SKM-1 treated with dmso at 0.1 percent for 144 hours (cell line): Measurements from ENCODE around the gene DACH1.

Experiments used
- DNase-seq: peaks from one replicate; lab custom pipeline; 2025; ENCODE audit not compliant: unreplicated experiment; lab: John Stamatoyannopoulos, UW

Gene DACH1

GRCh38 chr13:71830736-71831135 lies 36.3 kb downstream of the DACH1 start:
- no peak for DNase-seq

GRCh38 chr13:71830323-71830722 lies 36.7 kb downstream of the DACH1 start:
- DNase-seq: no peak

GRCh38 chr13:71829547-71829946 lies 37.5 kb downstream of the DACH1 start:
- DNase-seq: no peak

GRCh38 chr13:71828564-71828963 lies 38.4 kb downstream of the DACH1 start:
- no peak for DNase-seq

GRCh38 chr13:71828117-71828516 lies 38.9 kb downstream of the DACH1 start:
- peak; percentile 70 for DNase-seq

- no peak for DNase-seq
Observed at GRCh38 chr13:71827241-71827640, 39.8 kb downstream of the DACH1 start.

GRCh38 chr13:71820699-71821098 lies 46.3 kb downstream of the DACH1 start:
- peak; percentile 48 for DNase-seq

- no peak for DNase-seq
Observed at GRCh38 chr13:71817335-71817734, 49.7 kb downstream of the DACH1 start.

- no peak for DNase-seq
Observed at GRCh38 chr13:71814806-71815360, 52.1 kb downstream of the DACH1 start.

- no peak for DNase-seq
Observed at GRCh38 chr13:71813187-71813586, 53.8 kb downstream of the DACH1 start.

- no peak for DNase-seq
Observed at GRCh38 chr13:71811344-71811743, 55.7 kb downstream of the DACH1 start.

- no peak for DNase-seq
Observed at GRCh38 chr13:71808708-71809107, 58.3 kb downstream of the DACH1 start.

GRCh38 chr13:71806886-71807285 lies 60.1 kb downstream of the DACH1 start:
- no peak for DNase-seq

- no peak for DNase-seq
Observed at GRCh38 chr13:71803066-71803465, 63.9 kb downstream of the DACH1 start.

- no peak for DNase-seq
Observed at GRCh38 chr13:71801781-71802180, 65.2 kb downstream of the DACH1 start.

- DNase-seq: no peak
Observed at GRCh38 chr13:71801165-71801760, 65.7 kb downstream of the DACH1 start.

- DNase-seq: no peak
Observed at GRCh38 chr13:71799324-71799723, 67.7 kb downstream of the DACH1 start.

- no peak for DNase-seq
Observed at GRCh38 chr13:71798707-71799106, 68.3 kb downstream of the DACH1 start.

- peak; percentile 7 for DNase-seq
Observed at GRCh38 chr13:71797517-71797916, 69.5 kb downstream of the DACH1 start.

- no peak for DNase-seq
Observed at GRCh38 chr13:71789693-71790329, 77.2 kb downstream of the DACH1 start.

- DNase-seq: no peak
Observed at GRCh38 chr13:71789037-71789436, 78.0 kb downstream of the DACH1 start.

- DNase-seq: no peak
Observed at GRCh38 chr13:71787414-71787813, 79.6 kb downstream of the DACH1 start.

GRCh38 chr13:71786875-71787274 lies 80.1 kb downstream of the DACH1 start:
- DNase-seq: no peak
